Body of pancreas (tissue), 4 donors: Measurements from ENCODE around the gene GPS2.

Experiments used
- CTCF ChIP-seq, 7 experiments: fragments of 450-650 bp in 4 of 7; fragments of 200-600 bp in 3 of 7; sonication (generic) in 3 of 7; IDR thresholded peaks; one replicate each; pipeline ENCODE4 v1.5.1; 2016 to 2019; ENCODE audit warnings: antibody characterized with exemption in 7 of 7
- POLR2A ChIP-seq, 3 donors: fragments of 450-650 bp; IDR thresholded peaks; one replicate each; pipeline ENCODE4 v1.6.1; 2016; ENCODE audit warnings: antibody characterized with exemption in 3 of 3, mild to moderate bottlenecking in 2 of 3

GRCh38 chr17:7263801-7264078, 51.4 kb downstream of the GPS2 start:
- TF ChIP-seq CTCF (IDR thresholded peaks at IDR 0.05) (no peak), POLR2A (IDR thresholded peaks at IDR 0.05) (no peak)
